Hepatocyte (in vitro differentiated cells): ENCODE measurements around the gene PTPRN2.

ENCODE experiments used
- CTCF ChIP-seq: fragments of 200-600 bp; sonication (generic); IDR thresholded peaks from 2 replicates; pipeline ENCODE4 v1.5.1; 2016; ENCODE audit warnings: antibody characterized with exemption, mild to moderate bottlenecking; ENCODE audit not compliant: poor library complexity
- EZH2 ChIP-seq: fragments of 200-600 bp; sonication (generic); IDR thresholded peaks from 2 replicates; pipeline ENCODE4 v1.6.1; 2016; ENCODE audit warnings: antibody characterized with exemption, mild to moderate bottlenecking, borderline replicate concordance
- EZH2phosphoT487 ChIP-seq: fragments of 200-600 bp; sonication (generic); IDR thresholded peaks from one replicate; pipeline ENCODE4 v1.6.1; 2018; ENCODE audit warnings: antibody characterized with exemption, mild to moderate bottlenecking, low read depth, moderate library complexity; ENCODE audit not compliant: unreplicated experiment, severe bottlenecking

- TF ChIP-seq CTCF = no peak
- no peak for TF ChIP-seq EZH2
- TF ChIP-seq EZH2phosphoT487 = no peak
These were observed 975.5 kb downstream of the PTPRN2 start for GRCh38 chr7:157612009-157612663.
